ENCODE results near the gene SLC2A13.

Gene SLC2A13

GRCh38 chr12:40104461-40105264 is 1.2 kb downstream of the SLC2A13 start:
- Histone ChIP-seq H3K9me3 (no peaks in the 10 kb centered on the region), H3K36me3 (no peaks in the 10 kb centered on the region), H3K4me3 (ENCODE audit: low read depth in 1 of 2, low read length in 1 of 2) (peak overlapping the region; percentile 70 to 83), H3K27me3 (peaks cover 17% of the 10 kb centered on the region), H3K4me1 (ENCODE audit: control insufficient read depth in 1 of 2, insufficient read depth in 1 of 2, low read depth in 1 of 2, low read length in 1 of 2) (peaks cover 11 to 22% of the 10 kb centered on the region in 2 experiments), H3K27ac (no peak overlapping the region)
- TF ChIP-seq CTCF (IDR thresholded peaks at IDR 0.05), result no peak

GRCh38 chr12:40103043-40103442 is 2.8 kb downstream of the SLC2A13 start:
- no peaks in the 10 kb centered on the region for H3K36me3 ChIP-seq
- no peak for TF ChIP-seq CTCF (IDR thresholded peaks at IDR 0.05)
- peaks cover 11 to 22% of the 10 kb centered on the region in 2 experiments for H3K4me1 ChIP-seq (ENCODE audit: control insufficient read depth in 1 of 2, insufficient read depth in 1 of 2, low read depth in 1 of 2, low read length in 1 of 2)
- no peak overlapping the region for H3K27ac ChIP-seq
- H3K9me3 ChIP-seq, result no peaks in the 10 kb centered on the region
- no peak overlapping the region for H3K4me3 ChIP-seq (ENCODE audit: low read depth in 1 of 2, low read length in 1 of 2)
- H3K27me3 ChIP-seq, result peaks cover 13% of the 10 kb centered on the region

- TF ChIP-seq CTCF (IDR thresholded peaks at IDR 0.05), result no peak
- no peak overlapping the region for H3K27ac ChIP-seq
- H3K4me1 ChIP-seq (ENCODE audit: control insufficient read depth in 1 of 2, insufficient read depth in 1 of 2, low read depth in 1 of 2, low read length in 1 of 2), result peaks cover 8 to 12% of the 10 kb centered on the region in 2 experiments
- H3K27me3 ChIP-seq, result peaks cover 13% of the 10 kb centered on the region
- no peaks in the 10 kb centered on the region for H3K9me3 ChIP-seq
- no peak overlapping the region for H3K4me3 ChIP-seq (ENCODE audit: low read depth in 1 of 2, low read length in 1 of 2)
- H3K36me3 ChIP-seq, result no peaks in the 10 kb centered on the region
These were observed 4.1 kb downstream of the SLC2A13 start for GRCh38 chr12:40101747-40102146.

GRCh38 chr12:40099423-40099853 is 6.4 kb downstream of the SLC2A13 start:
- H3K4me1 ChIP-seq (ENCODE audit: control insufficient read depth in 1 of 2, insufficient read depth in 1 of 2, low read depth in 1 of 2, low read length in 1 of 2), result no peaks in the 10 kb centered on the region
- TF ChIP-seq CTCF (IDR thresholded peaks at IDR 0.05), result no peak
- no peaks in the 10 kb centered on the region for H3K9me3 ChIP-seq
- H3K36me3 ChIP-seq, result no peaks in the 10 kb centered on the region
- H3K27ac ChIP-seq, result no peak overlapping the region
- no peak overlapping the region for H3K4me3 ChIP-seq (ENCODE audit: low read depth in 1 of 2, low read length in 1 of 2)
- peaks cover 4% of the 10 kb centered on the region for H3K27me3 ChIP-seq

GRCh38 chr12:40098406-40099145 is 7.3 kb downstream of the SLC2A13 start:
- no peaks in the 10 kb centered on the region for H3K9me3 ChIP-seq
- H3K4me3 ChIP-seq (ENCODE audit: low read depth in 1 of 2, low read length in 1 of 2), result no peak overlapping the region
- no peak for TF ChIP-seq CTCF (IDR thresholded peaks at IDR 0.05)
- H3K4me1 ChIP-seq (ENCODE audit: control insufficient read depth in 1 of 2, insufficient read depth in 1 of 2, low read depth in 1 of 2, low read length in 1 of 2), result no peaks in the 10 kb centered on the region
- H3K27me3 ChIP-seq, result no peaks in the 10 kb centered on the region
- no peak overlapping the region for H3K27ac ChIP-seq
- no peaks in the 10 kb centered on the region for H3K36me3 ChIP-seq
